ENCODE measurements around the gene PCP4. TPM values are rescaled to one million over a fixed set of nuclear protein-coding genes. Genes with fewer than 3 reads are reported as not detected.

The PCP4 gene
- total RNA-seq, 1 experiment from 2014 or later, result 0.77 TPM

- WGBS (ENCODE audit: extremely low coverage, insufficient read length, low lambda C conversion rate), result no CpG with 5 or more reads among the region's 4 CpGs
- H3K4me1 Mint-ChIP-seq, result peaks cover 15 to 19% of the 10 kb centered on the region in 2 experiments
Measured at GRCh38 chr21:39855595-39855994, 11.6 kb upstream of the PCP4 start.

More at GRCh38 chr21:39855595-39855994, 11.6 kb upstream of the PCP4 start:
- Histone ChIP-seq H3K79me2 (ENCODE audit: insufficient read depth, low read length) (no peaks in the 10 kb centered on the region), H3K18ac (ENCODE audit: insufficient read length, low read depth, low read length) (no peak overlapping the region), H3T11ph (ENCODE audit: low read length) (no peak overlapping the region), H2BK12ac (ENCODE audit: insufficient read length, low read depth, low read length) (no peak overlapping the region), H3K4me1 (ENCODE audit: insufficient read depth, low read length) (peaks cover 5% of the 10 kb centered on the region; the same call in 1 of the 2 replicates), H2BK5ac (ENCODE audit: insufficient read length, low read length) (no peak overlapping the region), H2BK15ac (ENCODE audit: low read depth, low read length) (no peak overlapping the region), H3K27me3 (ENCODE audit: insufficient read depth, low read length) (no peaks in the 10 kb centered on the region), H3K14ac (ENCODE audit: insufficient read depth, low read length) (no peak overlapping the region), H2AK5ac (ENCODE audit: insufficient read length, low read length) (no peak overlapping the region), H3K4ac (ENCODE audit: low read depth, low read length) (no peak overlapping the region), H3K79me1 (ENCODE audit: insufficient read depth, low read depth, low read length, poor library complexity, severe bottlenecking) (no peaks in the 10 kb centered on the region), H4K91ac (ENCODE audit: insufficient read length, low read depth, low read length) (no peak overlapping the region), H4K20me1 (ENCODE audit: control insufficient read depth, insufficient read depth, insufficient read length) (no peaks in the 10 kb centered on the region), H2AFZ (ENCODE audit: low read length) (no peak overlapping the region), H2BK120ac (ENCODE audit: low read depth, low read length, poor library complexity, severe bottlenecking) (no peak overlapping the region), H3K27ac (ENCODE audit: insufficient read length, low read depth, low read length) (no peak overlapping the region), H4K5ac (ENCODE audit: insufficient read length, low read depth, low read length) (no peak overlapping the region), H3K9ac (ENCODE audit: extremely low read depth, insufficient read length, low read length) (no peak overlapping the region), H3K9me3 (ENCODE audit: control insufficient read depth, low read depth, low read length) (no peaks in the 10 kb centered on the region), H4K8ac (replicated peaks; ENCODE audit: insufficient read length, low read depth, low read length) (no peak overlapping the region), H3K4me2 (ENCODE audit: insufficient read depth, insufficient read length, low read length) (no peak overlapping the region), H3K23me2 (ENCODE audit: insufficient read length, low read depth, low read length, poor library complexity, severe bottlenecking) (no peaks in the 10 kb centered on the region), H2BK20ac (ENCODE audit: low read depth, low read length, poor library complexity, severe bottlenecking) (no peak overlapping the region), H3K23ac (ENCODE audit: insufficient read length, low read depth, low read length) (no peak overlapping the region), H3K56ac (ENCODE audit: insufficient read length, low read depth, low read length) (no peak overlapping the region)
- peaks cover 8 to 14% of the 10 kb centered on the region in 2 experiments for H3K9me3 Mint-ChIP-seq
- no peak overlapping the region for H3K27ac Mint-ChIP-seq
- H3K36me3 Mint-ChIP-seq (ENCODE audit: insufficient read depth in 1 of 3, low read depth in 3 of 3), result peaks cover 4 to 14% (median 6%) of the 10 kb centered on the region in 3 experiments; a peak in 6 of 7 replicates
- TF ChIP-seq, protein P1, sequence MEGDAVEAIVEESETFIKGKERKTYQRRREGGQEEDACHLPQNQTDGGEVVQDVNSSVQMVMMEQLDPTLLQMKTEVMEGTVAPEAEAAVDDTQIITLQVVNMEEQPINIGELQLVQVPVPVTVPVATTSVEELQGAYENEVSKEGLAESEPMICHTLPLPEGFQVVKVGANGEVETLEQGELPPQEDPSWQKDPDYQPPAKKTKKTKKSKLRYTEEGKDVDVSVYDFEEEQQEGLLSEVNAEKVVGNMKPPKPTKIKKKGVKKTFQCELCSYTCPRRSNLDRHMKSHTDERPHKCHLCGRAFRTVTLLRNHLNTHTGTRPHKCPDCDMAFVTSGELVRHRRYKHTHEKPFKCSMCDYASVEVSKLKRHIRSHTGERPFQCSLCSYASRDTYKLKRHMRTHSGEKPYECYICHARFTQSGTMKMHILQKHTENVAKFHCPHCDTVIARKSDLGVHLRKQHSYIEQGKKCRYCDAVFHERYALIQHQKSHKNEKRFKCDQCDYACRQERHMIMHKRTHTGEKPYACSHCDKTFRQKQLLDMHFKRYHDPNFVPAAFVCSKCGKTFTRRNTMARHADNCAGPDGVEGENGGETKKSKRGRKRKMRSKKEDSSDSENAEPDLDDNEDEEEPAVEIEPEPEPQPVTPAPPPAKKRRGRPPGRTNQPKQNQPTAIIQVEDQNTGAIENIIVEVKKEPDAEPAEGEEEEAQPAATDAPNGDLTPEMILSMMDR (conservative IDR thresholded peaks at IDR 0.05), result no peak
- no peaks in the 10 kb centered on the region; the same call in 1 of the 2 replicates for H3K27me3 Mint-ChIP-seq (ENCODE audit: low read depth)
- no peak overlapping the region for H3K4me3 Mint-ChIP-seq
- no peak for DNase-seq

Data from H9 (cell line).